NCI-H1694 treated with DMSO at 0.1 percent for 48 hours (cell line): Measurements from ENCODE around the gene TBC1D8.

Experiments
- DNase-seq: peaks from one replicate; lab custom pipeline; 2025; lab: John Stamatoyannopoulos, UW

TBC1D8 gene

GRCh38 chr2:100976645-100977391, 174.4 kb downstream of the TBC1D8 start:
- DNase-seq: no peak

- DNase-seq: no peak
These were observed 175.1 kb downstream of the TBC1D8 start for GRCh38 chr2:100976061-100976460.

GRCh38 chr2:100975521-100975785, 175.7 kb downstream of the TBC1D8 start:
- DNase-seq: no peak

GRCh38 chr2:100974712-100975520, 176.3 kb downstream of the TBC1D8 start:
- no peak for DNase-seq

GRCh38 chr2:100972452-100972851, 178.7 kb downstream of the TBC1D8 start:
- no peak for DNase-seq

- DNase-seq: no peak
These were observed 180.0 kb downstream of the TBC1D8 start for GRCh38 chr2:100971221-100971620.

- DNase-seq: no peak
These were observed 181.2 kb downstream of the TBC1D8 start for GRCh38 chr2:100969998-100970397.

- no peak for DNase-seq
These were observed 182.7 kb downstream of the TBC1D8 start for GRCh38 chr2:100968146-100969145.

- no peak for DNase-seq
These were observed 183.5 kb downstream of the TBC1D8 start for GRCh38 chr2:100967716-100968115.

GRCh38 chr2:100965596-100965995, 185.6 kb downstream of the TBC1D8 start:
- no peak for DNase-seq

GRCh38 chr2:100964681-100965169, 186.5 kb downstream of the TBC1D8 start:
- DNase-seq: no peak

GRCh38 chr2:100964222-100964621, 187.0 kb downstream of the TBC1D8 start:
- DNase-seq: no peak

GRCh38 chr2:100963026-100963375, 188.2 kb downstream of the TBC1D8 start:
- DNase-seq: no peak

- no peak for DNase-seq
These were observed 188.7 kb downstream of the TBC1D8 start for GRCh38 chr2:100962366-100963025.

GRCh38 chr2:100960688-100961087, 190.5 kb downstream of the TBC1D8 start:
- DNase-seq: no peak

GRCh38 chr2:100959225-100959880, 191.8 kb downstream of the TBC1D8 start:
- no peak for DNase-seq

- no peak for DNase-seq
These were observed 193.1 kb downstream of the TBC1D8 start for GRCh38 chr2:100957996-100958653.
